ENCODE measurements around the gene SPATA45.

DNA sequence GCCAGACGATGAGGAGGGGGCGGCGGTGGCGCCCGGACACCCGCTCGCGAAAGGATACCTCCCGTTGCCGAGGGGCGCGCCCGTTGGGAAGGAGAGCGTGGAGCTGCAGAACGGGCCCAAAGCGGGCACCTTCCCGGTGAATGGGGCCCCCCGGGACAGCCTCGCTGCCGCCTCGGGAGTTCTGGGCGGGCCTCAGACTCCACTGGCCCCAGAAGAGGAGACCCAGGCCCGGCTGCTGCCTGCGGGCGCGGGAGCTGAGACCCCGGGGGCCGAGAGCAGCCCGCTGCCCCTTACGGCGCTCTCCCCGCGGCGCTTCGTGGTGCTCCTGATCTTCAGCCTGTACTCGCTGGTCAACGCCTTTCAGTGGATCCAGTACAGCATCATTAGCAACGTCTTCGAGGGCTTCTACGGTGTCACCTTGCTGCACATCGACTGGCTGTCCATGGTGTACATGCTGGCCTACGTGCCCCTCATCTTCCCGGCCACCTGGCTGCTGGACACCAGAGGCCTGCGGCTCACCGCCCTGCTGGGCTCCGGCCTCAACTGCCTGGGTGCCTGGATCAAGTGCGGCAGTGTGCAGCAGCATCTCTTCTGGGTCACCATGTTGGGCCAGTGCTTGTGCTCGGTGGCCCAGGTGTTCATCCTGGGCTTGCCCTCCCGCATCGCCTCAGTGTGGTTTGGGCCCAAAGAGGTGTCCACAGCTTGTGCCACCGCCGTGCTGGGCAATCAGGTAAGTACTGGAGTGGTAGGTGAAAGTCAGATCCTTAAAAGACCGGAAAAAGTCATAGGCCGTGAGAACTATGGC lies 11.2 kb upstream of the SPATA45 start:
- TF ChIP-seq, protein P1, sequence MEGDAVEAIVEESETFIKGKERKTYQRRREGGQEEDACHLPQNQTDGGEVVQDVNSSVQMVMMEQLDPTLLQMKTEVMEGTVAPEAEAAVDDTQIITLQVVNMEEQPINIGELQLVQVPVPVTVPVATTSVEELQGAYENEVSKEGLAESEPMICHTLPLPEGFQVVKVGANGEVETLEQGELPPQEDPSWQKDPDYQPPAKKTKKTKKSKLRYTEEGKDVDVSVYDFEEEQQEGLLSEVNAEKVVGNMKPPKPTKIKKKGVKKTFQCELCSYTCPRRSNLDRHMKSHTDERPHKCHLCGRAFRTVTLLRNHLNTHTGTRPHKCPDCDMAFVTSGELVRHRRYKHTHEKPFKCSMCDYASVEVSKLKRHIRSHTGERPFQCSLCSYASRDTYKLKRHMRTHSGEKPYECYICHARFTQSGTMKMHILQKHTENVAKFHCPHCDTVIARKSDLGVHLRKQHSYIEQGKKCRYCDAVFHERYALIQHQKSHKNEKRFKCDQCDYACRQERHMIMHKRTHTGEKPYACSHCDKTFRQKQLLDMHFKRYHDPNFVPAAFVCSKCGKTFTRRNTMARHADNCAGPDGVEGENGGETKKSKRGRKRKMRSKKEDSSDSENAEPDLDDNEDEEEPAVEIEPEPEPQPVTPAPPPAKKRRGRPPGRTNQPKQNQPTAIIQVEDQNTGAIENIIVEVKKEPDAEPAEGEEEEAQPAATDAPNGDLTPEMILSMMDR (conservative IDR thresholded peaks at IDR 0.05; ENCODE audit: low read length) = no peak
- TF ChIP-seq EZH2phosphoT487 (IDR thresholded peaks at IDR 0.05; ENCODE audit: borderline replicate concordance) = no peak

All from Loucy (cell line).